ENCODE measurements around the gene ESYT3. TPM values are rescaled to one million over a fixed set of nuclear protein-coding genes. Genes with fewer than 3 reads are reported as not detected.

ESYT3 gene
- total and polyA plus RNA-seq, 2 experiments from 2014 or later, result 3.5 to 8.2 TPM

- DNase-seq (ENCODE audit: low spot score) (no peak), ATAC-seq (no peak)
- peaks cover 4% of the 10 kb centered on the region for H3K27me3 Mint-ChIP-seq (ENCODE audit: insufficient read depth, low read depth, poor library complexity)
Measured at GRCh38 chr3:138461896-138462295, 27.5 kb downstream of the ESYT3 start.

More at GRCh38 chr3:138461896-138462295, 27.5 kb downstream of the ESYT3 start:
- peaks cover 8% of the 10 kb centered on the region; the same call in 2 of the 3 replicates for H3K4me1 Mint-ChIP-seq
- H3K27ac Mint-ChIP-seq, result no peak overlapping the region
- no peaks in the 10 kb centered on the region for H3K36me3 ChIP-seq (ENCODE audit: insufficient read depth)
- no peak overlapping the region for H3K27ac ChIP-seq (ENCODE audit: low read depth)
- H3K79me2 ChIP-seq (replicated peaks; ENCODE audit: insufficient read depth), result no peaks in the 10 kb centered on the region
- H3K36me3 Mint-ChIP-seq (ENCODE audit: low read depth), result peaks cover 16% of the 10 kb centered on the region
- no peaks in the 10 kb centered on the region for H3F3A ChIP-seq (replicated peaks; ENCODE audit: low read depth)
- 0 out of 2 replicates have a peak, but pooled peaks cover 1% of the 10 kb centered on the region for H4K20me1 ChIP-seq (replicated peaks; ENCODE audit: insufficient read depth)
- no peak overlapping the region for H3K4me2 ChIP-seq
- H2AFZ ChIP-seq, result no peak overlapping the region
- no peak overlapping the region for H3K4me3 ChIP-seq
- TF ChIP-seq ZNF114 (CRISPR knock-in tag; IDR thresholded peaks at IDR 0.05) (no peak), STAT1 (IDR thresholded peaks at IDR 0.05; ENCODE audit: unreplicated experiment) (no peak), CREB1 (CRISPR knock-in tag; IDR thresholded peaks at IDR 0.05; ENCODE audit: low read depth) (no peak), EZH2phosphoT487 (IDR thresholded peaks at IDR 0.05; ENCODE audit: unreplicated experiment) (no peak), EZH2 (IDR thresholded peaks at IDR 0.05; ENCODE audit: low read depth, unreplicated experiment) (no peak)
- TF ChIP-seq, protein P1, sequence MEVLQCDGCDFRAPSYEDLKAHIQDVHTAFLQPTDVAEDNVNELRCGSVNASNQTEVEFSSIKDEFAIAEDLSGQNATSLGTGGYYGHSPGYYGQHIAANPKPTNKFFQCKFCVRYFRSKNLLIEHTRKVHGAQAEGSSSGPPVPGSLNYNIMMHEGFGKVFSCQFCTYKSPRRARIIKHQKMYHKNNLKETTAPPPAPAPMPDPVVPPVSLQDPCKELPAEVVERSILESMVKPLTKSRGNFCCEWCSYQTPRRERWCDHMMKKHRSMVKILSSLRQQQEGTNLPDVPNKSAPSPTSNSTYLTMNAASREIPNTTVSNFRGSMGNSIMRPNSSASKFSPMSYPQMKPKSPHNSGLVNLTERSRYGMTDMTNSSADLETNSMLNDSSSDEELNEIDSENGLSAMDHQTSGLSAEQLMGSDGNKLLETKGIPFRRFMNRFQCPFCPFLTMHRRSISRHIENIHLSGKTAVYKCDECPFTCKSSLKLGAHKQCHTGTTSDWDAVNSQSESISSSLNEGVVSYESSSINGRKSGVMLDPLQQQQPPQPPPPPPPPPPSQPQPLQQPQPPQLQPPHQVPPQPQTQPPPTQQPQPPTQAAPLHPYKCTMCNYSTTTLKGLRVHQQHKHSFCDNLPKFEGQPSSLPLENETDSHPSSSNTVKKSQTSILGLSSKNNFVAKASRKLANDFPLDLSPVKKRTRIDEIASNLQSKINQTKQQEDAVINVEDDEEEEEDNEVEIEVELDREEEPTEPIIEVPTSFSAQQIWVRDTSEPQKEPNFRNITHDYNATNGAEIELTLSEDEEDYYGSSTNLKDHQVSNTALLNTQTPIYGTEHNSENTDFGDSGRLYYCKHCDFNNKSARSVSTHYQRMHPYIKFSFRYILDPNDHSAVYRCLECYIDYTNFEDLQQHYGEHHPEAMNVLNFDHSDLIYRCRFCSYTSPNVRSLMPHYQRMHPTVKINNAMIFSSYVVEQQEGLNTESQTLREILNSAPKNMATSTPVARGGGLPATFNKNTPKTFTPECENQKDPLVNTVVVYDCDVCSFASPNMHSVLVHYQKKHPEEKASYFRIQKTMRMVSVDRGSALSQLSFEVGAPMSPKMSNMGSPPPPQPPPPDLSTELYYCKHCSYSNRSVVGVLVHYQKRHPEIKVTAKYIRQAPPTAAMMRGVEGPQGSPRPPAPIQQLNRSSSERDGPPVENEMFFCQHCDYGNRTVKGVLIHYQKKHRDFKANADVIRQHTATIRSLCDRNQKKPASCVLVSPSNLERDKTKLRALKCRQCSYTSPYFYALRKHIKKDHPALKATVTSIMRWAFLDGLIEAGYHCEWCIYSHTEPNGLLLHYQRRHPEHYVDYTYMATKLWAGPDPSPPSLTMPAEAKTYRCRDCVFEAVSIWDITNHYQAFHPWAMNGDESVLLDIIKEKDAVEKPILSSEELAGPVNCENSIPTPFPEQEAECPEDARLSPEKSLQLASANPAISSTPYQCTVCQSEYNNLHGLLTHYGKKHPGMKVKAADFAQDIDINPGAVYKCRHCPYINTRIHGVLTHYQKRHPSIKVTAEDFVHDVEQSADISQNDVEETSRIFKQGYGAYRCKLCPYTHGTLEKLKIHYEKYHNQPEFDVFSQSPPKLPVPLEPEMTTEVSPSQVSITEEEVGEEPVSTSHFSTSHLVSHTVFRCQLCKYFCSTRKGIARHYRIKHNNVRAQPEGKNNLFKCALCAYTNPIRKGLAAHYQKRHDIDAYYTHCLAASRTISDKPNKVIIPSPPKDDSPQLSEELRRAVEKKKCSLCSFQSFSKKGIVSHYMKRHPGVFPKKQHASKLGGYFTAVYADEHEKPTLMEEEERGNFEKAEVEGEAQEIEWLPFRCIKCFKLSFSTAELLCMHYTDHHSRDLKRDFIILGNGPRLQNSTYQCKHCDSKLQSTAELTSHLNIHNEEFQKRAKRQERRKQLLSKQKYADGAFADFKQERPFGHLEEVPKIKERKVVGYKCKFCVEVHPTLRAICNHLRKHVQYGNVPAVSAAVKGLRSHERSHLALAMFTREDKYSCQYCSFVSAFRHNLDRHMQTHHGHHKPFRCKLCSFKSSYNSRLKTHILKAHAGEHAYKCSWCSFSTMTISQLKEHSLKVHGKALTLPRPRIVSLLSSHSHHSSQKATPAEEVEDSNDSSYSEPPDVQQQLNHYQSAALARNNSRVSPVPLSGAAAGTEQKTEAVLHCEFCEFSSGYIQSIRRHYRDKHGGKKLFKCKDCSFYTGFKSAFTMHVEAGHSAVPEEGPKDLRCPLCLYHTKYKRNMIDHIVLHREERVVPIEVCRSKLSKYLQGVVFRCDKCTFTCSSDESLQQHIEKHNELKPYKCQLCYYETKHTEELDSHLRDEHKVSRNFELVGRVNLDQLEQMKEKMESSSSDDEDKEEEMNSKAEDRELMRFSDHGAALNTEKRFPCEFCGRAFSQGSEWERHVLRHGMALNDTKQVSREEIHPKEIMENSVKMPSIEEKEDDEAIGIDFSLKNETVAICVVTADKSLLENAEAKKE (CRISPR knock-in tag; IDR thresholded peaks at IDR 0.05), result no peak
- TF ChIP-seq, protein P2, sequence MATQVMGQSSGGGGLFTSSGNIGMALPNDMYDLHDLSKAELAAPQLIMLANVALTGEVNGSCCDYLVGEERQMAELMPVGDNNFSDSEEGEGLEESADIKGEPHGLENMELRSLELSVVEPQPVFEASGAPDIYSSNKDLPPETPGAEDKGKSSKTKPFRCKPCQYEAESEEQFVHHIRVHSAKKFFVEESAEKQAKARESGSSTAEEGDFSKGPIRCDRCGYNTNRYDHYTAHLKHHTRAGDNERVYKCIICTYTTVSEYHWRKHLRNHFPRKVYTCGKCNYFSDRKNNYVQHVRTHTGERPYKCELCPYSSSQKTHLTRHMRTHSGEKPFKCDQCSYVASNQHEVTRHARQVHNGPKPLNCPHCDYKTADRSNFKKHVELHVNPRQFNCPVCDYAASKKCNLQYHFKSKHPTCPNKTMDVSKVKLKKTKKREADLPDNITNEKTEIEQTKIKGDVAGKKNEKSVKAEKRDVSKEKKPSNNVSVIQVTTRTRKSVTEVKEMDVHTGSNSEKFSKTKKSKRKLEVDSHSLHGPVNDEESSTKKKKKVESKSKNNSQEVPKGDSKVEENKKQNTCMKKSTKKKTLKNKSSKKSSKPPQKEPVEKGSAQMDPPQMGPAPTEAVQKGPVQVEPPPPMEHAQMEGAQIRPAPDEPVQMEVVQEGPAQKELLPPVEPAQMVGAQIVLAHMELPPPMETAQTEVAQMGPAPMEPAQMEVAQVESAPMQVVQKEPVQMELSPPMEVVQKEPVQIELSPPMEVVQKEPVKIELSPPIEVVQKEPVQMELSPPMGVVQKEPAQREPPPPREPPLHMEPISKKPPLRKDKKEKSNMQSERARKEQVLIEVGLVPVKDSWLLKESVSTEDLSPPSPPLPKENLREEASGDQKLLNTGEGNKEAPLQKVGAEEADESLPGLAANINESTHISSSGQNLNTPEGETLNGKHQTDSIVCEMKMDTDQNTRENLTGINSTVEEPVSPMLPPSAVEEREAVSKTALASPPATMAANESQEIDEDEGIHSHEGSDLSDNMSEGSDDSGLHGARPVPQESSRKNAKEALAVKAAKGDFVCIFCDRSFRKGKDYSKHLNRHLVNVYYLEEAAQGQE (IDR thresholded peaks at IDR 0.05; ENCODE audit: unreplicated experiment), result no peak
- H3K4me3 Mint-ChIP-seq, result no peak overlapping the region
- no peaks in the 10 kb centered on the region for H3K9me2 ChIP-seq (ENCODE audit: insufficient read depth)
- H3K9me3 Mint-ChIP-seq, result 0 out of 3 replicates have a peak, but pooled peaks cover 5% of the 10 kb centered on the region
- no peaks in the 10 kb centered on the region for H3K4me1 ChIP-seq (ENCODE audit: insufficient read depth)
- no peaks in the 10 kb centered on the region for H3K27me3 ChIP-seq (ENCODE audit: insufficient read depth)
